TTC549 (cell line): ENCODE data around the gene RFPL1.
"Not testable (repeated sequence)": the region's sequence is repeated elsewhere in the genome, so short reads cannot be mapped to it uniquely, and the experiment has no call there.

Experiments
- FAIRE-seq: peaks from 2 replicates; lab custom pipeline; 2012; peaks lifted over from hg19 to GRCh38; lab: Jason Lieb, UNC

The RFPL1 gene

DNA sequence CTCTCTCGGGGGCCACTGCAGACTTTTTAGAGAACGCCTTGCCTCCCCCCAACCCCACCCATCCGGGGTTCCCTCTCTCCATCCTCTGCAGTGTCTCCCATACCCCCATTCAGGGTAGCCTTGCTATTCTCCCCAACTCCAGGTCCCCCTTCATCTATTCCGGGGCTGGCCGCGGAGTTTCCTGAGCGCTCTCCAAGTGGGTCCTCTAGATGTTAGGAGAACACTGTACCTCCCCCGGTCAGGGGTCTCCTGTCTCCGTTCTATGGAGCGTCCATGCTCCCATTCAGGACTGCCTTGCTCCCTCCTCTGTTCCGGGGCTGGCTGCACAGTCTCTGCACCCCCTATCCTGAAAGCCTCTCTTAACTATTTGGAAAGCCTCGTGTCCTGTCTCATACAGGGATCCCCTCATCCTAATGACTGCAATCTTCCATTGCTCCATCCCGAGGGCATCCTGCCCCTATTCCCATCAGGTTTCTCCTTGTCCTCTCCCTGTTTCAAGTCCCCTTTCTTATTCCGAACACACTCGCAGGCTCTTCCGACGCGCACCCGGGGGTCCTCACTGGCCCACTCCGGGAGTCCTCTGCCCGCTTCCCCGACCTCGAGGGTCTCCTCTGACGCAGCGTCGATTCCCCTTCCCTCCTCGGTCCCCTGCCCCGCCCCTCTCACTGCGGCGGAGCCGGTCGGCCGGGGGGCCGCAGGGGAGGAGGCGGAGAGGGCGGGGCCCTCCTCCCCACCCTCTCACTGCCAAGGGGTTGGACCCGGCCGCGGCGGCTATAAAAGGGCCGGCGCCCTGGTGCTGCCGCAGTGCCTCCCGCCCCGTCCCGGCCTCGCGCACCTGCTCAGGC lies 41.3 kb downstream of the RFPL1 start, which contains the start of gene NEFH:
Gene NEFH (plus strand): TSS at position 802 of the 845 bp plus-strand sequence. CDS start 45 bp downstream, outside the sequence.
- no peak for FAIRE-seq

DNA sequence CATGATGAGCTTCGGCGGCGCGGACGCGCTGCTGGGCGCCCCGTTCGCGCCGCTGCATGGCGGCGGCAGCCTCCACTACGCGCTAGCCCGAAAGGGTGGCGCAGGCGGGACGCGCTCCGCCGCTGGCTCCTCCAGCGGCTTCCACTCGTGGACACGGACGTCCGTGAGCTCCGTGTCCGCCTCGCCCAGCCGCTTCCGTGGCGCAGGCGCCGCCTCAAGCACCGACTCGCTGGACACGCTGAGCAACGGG lies 41.8 kb downstream of the RFPL1 start:
- no peak for FAIRE-seq

DNA sequence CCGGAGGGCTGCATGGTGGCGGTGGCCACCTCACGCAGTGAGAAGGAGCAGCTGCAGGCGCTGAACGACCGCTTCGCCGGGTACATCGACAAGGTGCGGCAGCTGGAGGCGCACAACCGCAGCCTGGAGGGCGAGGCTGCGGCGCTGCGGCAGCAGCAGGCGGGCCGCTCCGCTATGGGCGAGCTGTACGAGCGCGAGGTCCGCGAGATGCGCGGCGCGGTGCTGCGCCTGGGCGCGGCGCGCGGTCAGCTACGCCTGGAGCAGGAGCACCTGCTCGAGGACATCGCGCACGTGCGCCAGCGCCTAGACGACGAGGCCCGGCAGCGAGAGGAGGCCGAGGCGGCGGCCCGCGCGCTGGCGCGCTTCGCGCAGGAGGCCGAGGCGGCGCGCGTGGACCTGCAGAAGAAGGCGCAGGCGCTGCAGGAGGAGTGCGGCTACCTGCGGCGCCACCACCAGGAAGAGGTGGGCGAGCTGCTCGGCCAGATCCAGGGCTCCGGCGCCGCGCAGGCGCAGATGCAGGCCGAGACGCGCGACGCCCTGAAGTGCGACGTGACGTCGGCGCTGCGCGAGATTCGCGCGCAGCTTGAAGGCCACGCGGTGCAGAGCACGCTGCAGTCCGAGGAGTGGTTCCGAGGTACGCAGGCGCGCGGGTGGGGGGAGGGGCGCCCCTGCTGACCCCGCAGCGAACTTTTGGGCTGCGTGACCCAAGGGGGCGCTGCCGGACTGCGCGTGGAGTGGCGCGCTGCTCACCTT lies 42.3 kb downstream of the RFPL1 start:
- FAIRE-seq = no peak

DNA sequence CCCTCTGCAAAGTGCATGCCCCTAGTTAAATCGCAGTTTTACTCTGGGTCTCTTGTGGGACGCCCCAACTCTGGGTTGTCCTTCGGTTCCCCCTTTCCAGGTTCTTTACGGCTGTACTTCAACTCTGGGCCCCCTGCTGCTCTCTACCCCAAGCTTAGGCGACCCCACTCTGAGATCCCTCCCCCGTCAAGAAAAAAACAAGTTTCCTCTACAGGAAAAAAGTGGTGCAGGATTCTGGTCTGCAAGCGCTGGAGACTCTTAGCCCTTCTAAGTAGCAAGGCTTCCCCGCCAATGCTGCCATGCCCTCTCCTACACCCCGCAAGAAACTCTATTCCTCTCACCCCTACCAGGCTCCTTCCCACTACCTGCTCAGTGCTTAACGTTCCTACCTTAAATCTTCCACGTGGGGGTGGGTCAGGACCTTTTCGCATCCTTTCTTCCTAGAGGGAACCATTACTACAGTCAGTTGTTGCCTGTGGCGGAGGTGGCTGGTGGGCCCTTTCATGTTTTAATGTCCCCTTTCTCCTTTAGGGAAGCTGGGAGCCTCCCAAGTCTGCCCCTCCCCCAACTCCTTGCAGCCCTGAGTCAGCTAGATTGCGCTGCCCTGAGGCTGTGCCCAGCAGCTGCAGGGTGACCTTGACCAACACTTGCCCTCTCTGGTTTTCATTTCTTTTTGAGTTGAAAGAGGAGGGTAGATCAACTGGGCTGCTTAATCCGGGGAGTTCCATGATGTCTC lies 43.0 kb downstream of the RFPL1 start:
- FAIRE-seq = no peak

DNA sequence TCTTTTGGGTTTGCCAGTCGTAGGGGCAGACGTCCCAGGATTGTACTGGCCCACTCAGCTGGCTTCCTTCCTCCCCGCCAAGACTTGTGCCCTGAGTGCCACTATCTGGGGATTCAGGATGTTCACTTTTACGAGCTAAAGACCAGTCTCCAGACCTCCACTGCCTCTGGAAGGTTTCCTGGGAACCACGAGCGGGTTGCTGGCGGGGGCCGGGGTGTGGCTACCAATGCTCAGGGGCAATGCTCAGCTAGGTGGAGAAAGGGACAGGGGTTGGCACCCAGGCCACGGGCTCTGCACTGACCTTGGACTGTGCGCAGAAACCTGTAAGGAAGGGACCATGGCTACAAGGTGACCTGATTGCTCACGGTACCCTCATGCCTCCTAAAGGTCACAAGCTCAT lies 43.9 kb downstream of the RFPL1 start:
- FAIRE-seq = no peak

DNA sequence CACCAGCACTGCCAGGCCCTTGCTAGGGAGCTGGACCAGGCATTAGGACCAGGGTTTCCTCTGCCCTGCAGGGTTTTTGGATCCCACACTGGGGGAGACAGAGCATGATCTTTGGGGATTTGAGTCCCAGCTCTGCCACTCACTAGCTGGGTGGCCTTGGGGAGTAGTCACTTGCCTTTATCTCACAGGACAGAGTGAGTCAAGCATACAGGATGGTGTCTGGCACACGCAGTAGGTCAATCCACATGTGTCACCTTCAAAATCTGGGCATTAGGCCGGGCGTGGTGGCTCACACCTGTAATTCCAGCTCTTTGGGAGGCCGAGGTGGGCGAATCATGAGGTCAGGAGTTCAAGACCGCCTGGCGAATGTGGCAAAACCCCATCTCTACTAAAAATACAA lies 44.3 kb downstream of the RFPL1 start:
- FAIRE-seq = no peak

DNA sequence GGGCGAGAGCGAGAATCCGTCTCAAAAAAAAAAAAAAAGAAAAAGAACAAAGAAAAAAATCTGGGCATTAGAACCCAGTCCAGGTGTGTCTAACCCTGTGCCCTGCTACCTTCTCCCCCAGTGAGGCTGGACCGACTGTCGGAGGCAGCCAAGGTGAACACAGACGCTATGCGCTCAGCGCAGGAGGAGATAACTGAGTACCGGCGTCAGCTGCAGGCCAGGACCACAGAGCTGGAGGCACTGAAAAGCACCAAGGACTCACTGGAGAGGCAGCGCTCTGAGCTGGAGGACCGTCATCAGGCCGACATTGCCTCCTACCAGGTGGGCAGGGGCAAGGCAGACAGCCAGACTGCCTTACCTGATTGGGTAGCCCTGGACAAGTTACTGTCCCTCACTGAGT lies 44.9 kb downstream of the RFPL1 start:
- no peak for FAIRE-seq

DNA sequence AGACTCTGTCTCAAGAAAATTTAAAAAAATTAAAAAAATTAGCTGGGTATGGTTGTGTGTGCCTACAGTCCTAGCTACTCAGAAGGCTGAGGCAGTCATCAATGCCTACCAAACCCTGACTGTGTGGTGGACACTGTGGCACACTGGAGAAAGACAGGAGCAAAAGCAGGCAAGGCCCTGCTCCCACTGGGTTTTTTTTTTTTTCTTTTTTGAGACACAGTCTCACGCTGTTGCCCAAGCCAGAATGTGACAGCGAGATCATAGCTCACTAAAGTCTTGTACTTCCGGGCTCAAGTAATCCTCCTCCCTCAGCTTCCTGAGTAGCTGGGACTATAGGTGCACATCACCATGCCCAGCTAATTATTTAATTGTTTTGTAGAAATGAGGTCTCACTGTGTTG lies 46.3 kb downstream of the RFPL1 start:
- FAIRE-seq = no peak

DNA sequence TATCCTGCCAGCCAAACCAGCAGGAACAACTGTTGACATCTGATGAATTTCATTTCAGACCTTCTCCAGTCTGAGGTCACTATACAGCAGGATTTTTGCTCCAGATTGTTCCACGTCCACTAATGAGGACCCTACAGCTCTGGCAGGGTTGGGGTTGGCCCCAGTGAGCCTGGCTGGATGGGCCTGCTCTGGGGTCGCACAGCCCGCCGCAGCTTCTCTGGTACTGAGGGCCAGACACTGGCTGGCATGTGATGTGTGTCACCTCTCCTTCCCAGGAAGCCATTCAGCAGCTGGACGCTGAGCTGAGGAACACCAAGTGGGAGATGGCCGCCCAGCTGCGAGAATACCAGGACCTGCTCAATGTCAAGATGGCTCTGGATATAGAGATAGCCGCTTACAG lies 47.1 kb downstream of the RFPL1 start:
- FAIRE-seq = no peak

DNA sequence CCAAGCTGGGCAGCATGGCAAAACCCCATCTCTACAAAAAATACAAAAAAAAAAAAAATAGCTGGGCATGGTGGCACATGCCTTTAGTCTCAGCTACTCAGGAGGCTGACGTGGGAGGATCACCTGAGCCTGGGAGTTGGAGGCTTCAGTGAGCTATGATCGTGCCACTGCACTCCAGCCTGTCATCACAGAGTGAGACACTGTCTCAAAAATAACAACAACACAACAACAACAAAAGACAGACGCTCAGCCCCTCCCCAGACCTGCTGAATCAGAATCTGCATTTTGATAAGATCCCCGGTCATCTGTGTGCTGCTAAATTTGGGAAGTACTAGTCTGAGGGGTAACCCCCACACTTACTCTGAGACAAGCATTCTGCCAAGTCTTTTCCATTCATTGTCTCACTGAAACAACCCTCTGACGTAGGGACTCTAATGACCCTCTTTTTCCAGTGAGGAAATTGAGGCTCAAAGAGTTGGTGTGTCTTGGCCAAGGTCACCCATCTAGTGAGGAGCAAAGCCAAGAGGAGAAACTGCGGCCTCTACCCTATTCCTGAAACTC lies 49.1 kb downstream of the RFPL1 start:
- no peak for FAIRE-seq

DNA sequence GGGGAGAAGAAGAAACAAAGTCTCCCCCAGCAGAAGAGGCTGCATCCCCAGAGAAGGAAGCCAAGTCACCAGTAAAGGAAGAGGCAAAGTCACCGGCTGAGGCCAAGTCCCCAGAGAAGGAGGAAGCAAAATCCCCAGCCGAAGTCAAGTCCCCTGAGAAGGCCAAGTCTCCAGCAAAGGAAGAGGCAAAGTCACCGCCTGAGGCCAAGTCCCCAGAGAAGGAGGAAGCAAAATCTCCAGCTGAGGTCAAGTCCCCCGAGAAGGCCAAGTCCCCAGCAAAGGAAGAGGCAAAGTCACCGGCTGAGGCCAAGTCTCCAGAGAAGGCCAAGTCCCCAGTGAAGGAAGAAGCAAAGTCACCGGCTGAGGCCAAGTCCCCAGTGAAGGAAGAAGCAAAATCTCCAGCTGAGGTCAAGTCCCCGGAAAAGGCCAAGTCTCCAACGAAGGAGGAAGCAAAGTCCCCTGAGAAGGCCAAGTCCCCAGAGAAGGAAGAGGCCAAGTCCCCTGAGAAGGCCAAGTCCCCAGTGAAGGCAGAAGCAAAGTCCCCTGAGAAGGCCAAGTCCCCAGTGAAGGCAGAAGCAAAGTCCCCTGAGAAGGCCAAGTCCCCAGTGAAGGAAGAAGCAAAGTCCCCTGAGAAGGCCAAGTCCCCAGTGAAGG lies 50.9 kb downstream of the RFPL1 start:
- FAIRE-seq = not testable (repeated sequence)

DNA sequence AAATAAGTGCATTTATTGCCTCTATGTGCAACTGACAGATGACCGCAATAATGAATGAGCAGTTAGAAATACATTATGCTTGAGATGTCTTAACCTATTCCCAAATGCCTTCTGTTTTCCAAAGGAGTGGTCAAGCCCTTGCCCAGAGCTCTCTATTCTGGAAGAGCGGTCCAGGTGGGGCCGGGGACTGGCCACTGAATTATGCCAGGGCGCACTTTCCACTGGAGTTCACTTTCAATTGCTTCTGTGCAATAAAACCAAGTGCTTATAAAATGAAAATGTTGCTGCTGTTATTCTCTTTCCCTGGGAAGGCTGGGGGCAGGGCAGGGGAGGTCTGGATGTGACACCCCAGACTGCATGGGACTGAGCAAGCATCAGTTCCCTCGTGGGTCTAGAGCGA lies 52.6 kb downstream of the RFPL1 start:
- FAIRE-seq = no peak
